Right atrium auricular region (tissue), 2 donors: ENCODE results near the gene CFP. TPM values are rescaled to one million over a fixed set of nuclear protein-coding genes. Genes with fewer than 3 reads are reported as not detected.
A peak's percentile ranks its signal among the peaks of the same experiment; 100 is the strongest.

Experiments
- DNase-seq: peaks from one replicate; pipeline ENCODE4 v3.0.0-alpha.2; 2019; ENCODE audit warnings: low spot score
- H3K27ac ChIP-seq, 2 donors: fragments of 200-600 bp; sonication (generic); 1 replicate in 1 of 2; 2 replicates in 1 of 2; pipeline ENCODE4 v1.5.1; 2016 to 2019
- H3K27me3 ChIP-seq, 2 donors: fragments of 200-600 bp; sonication (generic); one replicate each; pipeline versions ENCODE4 v1.5.1 to v1.6.0; 2017 to 2019
- H3K36me3 ChIP-seq: fragments of 200-600 bp; sonication (generic); one replicate; pipeline ENCODE4 v1.5.1; 2016
- H3K4me1 ChIP-seq, 2 donors: fragments of 200-600 bp; sonication (generic); one replicate each; pipeline versions ENCODE4 v1.5.1 to v1.6.0; 2017 to 2019
- H3K4me3 ChIP-seq, 2 donors: fragments of 200-600 bp; sonication (generic); 1 replicate in 1 of 2; 2 replicates in 1 of 2; pipeline ENCODE4 v1.5.1; 2017 to 2019; ENCODE audit warnings: mild to moderate bottlenecking in 1 of 2, moderate library complexity in 1 of 2
- H3K9me3 ChIP-seq, 2 donors: fragments of 200-600 bp; sonication (generic); one replicate each; pipeline ENCODE4 v1.5.1; 2019
- CTCF ChIP-seq, 2 donors: fragments of 200-600 bp; sonication (generic); IDR thresholded peaks; one replicate each; pipeline ENCODE4 v1.5.1; 2019; ENCODE audit warnings: antibody characterized with exemption in 2 of 2
- microRNA-seq, 2 donors: library from miRNA; unstranded; fragments of <30 nt; microRNA quantifications; one replicate each; pipeline ENCODE4, GENCODE V29; 2016 to 2017; ENCODE audit warnings: borderline number of aligned reads in 2 of 2, borderline replicate concordance in 1 of 2
- total RNA-seq, 2 donors: library from RNA; depleted of rRNA; stranded (reverse); fragments of >200 nt; gene quantifications; one replicate each; pipeline ENCODE4 v1.1.0, GENCODE V29; 2016

CFP gene
- total RNA-seq, 2 donors from 2014 or later, result 2.2 to 6.3 TPM

- H3K4me3 ChIP-seq, result no peak overlapping the region
- H3K4me1 ChIP-seq, result peaks cover 0 to 10% of the 10 kb centered on the region in 2 donors
- no peaks in the 10 kb centered on the region for H3K9me3 ChIP-seq
- no peak overlapping the region for H3K27ac ChIP-seq
- no peaks in the 10 kb centered on the region for H3K27me3 ChIP-seq
- DNase-seq, result no peak
- TF ChIP-seq CTCF (IDR thresholded peaks at IDR 0.05), result no peak
- H3K36me3 ChIP-seq, result peaks cover 8% of the 10 kb centered on the region
Observed at GRCh38 chrX:47576021-47576898, 53.5 kb downstream of the CFP start.

GRCh38 chrX:47574547-47575301 lies 55.0 kb downstream of the CFP start:
- no peak for TF ChIP-seq CTCF (IDR thresholded peaks at IDR 0.05)
- Histone ChIP-seq H3K36me3 (peaks cover 22% of the 10 kb centered on the region), H3K27ac (peak overlapping the region; percentile 70 to 75), H3K4me1 (peaks cover 0 to 10% of the 10 kb centered on the region in 2 donors), H3K4me3 (peak overlapping the region; percentile 30 to 45), H3K9me3 (no peaks in the 10 kb centered on the region), H3K27me3 (no peaks in the 10 kb centered on the region)
- no peak for DNase-seq

- Histone ChIP-seq H3K9me3 (no peaks in the 10 kb centered on the region), H3K4me3 (peak overlapping the region; percentile 30 to 45), H3K27me3 (no peaks in the 10 kb centered on the region), H3K36me3 (peaks cover 28% of the 10 kb centered on the region), H3K27ac (peak overlapping the region; percentile 70 to 75), H3K4me1 (peaks cover 0 to 10% of the 10 kb centered on the region in 2 donors)
- no peak for DNase-seq
- TF ChIP-seq CTCF (IDR thresholded peaks at IDR 0.05), result no peak
Observed at GRCh38 chrX:47574076-47574546, 55.6 kb downstream of the CFP start.

- H3K36me3 ChIP-seq, result peaks cover 34% of the 10 kb centered on the region
- DNase-seq, result no peak
- H3K27me3 ChIP-seq, result no peaks in the 10 kb centered on the region
- no peak for TF ChIP-seq CTCF (IDR thresholded peaks at IDR 0.05)
- peak overlapping the region; percentile 70 to 75 for H3K27ac ChIP-seq
- peak overlapping the region; percentile 30 to 45 for H3K4me3 ChIP-seq
- peaks cover 0 to 10% of the 10 kb centered on the region in 2 donors for H3K4me1 ChIP-seq
- no peaks in the 10 kb centered on the region for H3K9me3 ChIP-seq
Observed at GRCh38 chrX:47573341-47574075, 56.2 kb downstream of the CFP start.

Small RNAs within 50 kb of the gene (microRNA-seq; reads per million reads assigned to microRNA genes)
- gene MIR4769, result 0.71 to 1.4 reads per million in 2 donors

Other genes starting within 250 kb of the CFP start
- 10 to 100 TPM; 10.5 to 12.1 TPM for gene ZNF41, start 146.7 kb downstream of the CFP start, total RNA-seq
- gene ARAF, start 68.7 kb downstream of the CFP start, total RNA-seq, result 10 to 100 TPM; 41.7 to 53.9 TPM
- 100 to 1,000 TPM; 218 to 823 TPM for gene TIMP1, start 47.5 kb downstream of the CFP start, total RNA-seq
- 1 to 10 TPM; 6.4 to 7.0 TPM for gene SYN1, start 10.1 kb downstream of the CFP start, total RNA-seq
- gene ELK1, start 20.6 kb upstream of the CFP start, total RNA-seq, result 10 to 100 TPM; 21.9 to 28.9 TPM
- 100 to 1,000 TPM; 108 to 158 TPM for gene UXT, start 29.2 kb upstream of the CFP start, total RNA-seq
- gene ZNF81, start 207.0 kb upstream of the CFP start, total RNA-seq, result 1 to 10 TPM; 3.6 to 4.7 TPM